Upper lobe of left lung (tissue), 6 donors: Measurements from ENCODE around the gene SMARCE1. TPM values are rescaled to one million over a fixed set of nuclear protein-coding genes. Genes with fewer than 3 reads are reported as not detected.

Source experiments
- ATAC-seq, 2 donors: fragments of 200-7000 bp; cut with Tn5 transposase; one replicate each; pipeline ENCODE4 v1.9.1; 2022; ENCODE audit warnings: mild to moderate bottlenecking in 2 of 2, moderate library complexity in 2 of 2; ENCODE audit not compliant: low FRiP score in 2 of 2
- DNase-seq, 2 donors: peaks; one replicate each; pipeline ENCODE4 v3.0.0-alpha.2; 2019 to 2020
- H3K27ac ChIP-seq, 4 donors: fragments of 200-600 bp; sonication (generic); one replicate each; pipeline ENCODE4 v1.5.1; 2016 to 2019
- H3K27me3 ChIP-seq, 4 donors: fragments of 200-600 bp; sonication (generic); one replicate each; pipeline ENCODE4 v1.5.1; 2017 to 2019
- H3K36me3 ChIP-seq, 4 donors: fragments of 200-600 bp; sonication (generic); one replicate each; pipeline ENCODE4 v1.5.1; 2016 to 2019
- H3K4me1 ChIP-seq, 4 donors: fragments of 200-600 bp; sonication (generic); one replicate each; pipeline ENCODE4 v1.5.1; 2018 to 2019
- H3K4me3 ChIP-seq, 4 donors: fragments of 200-600 bp; sonication (generic); one replicate each; pipeline ENCODE4 v1.5.1; 2017 to 2019; ENCODE audit warnings: mild to moderate bottlenecking in 2 of 4, moderate library complexity in 1 of 4
- H3K9me3 ChIP-seq, 4 donors: fragments of 200-600 bp; sonication (generic); one replicate each; pipeline ENCODE4 v1.5.1; 2018 to 2019
- CTCF ChIP-seq, 6 experiments: fragments of 450-650 bp in 4 of 6; fragments of 200-600 bp in 2 of 6; sonication (generic) in 2 of 6; IDR thresholded peaks; one replicate each; pipeline ENCODE4 v1.5.1; 2016 to 2019; ENCODE audit warnings: antibody characterized with exemption in 6 of 6
- EP300 ChIP-seq, 4 donors: sonication (generic); formaldehyde crosslinking; IDR thresholded peaks; one replicate each; pipeline ENCODE4 v1.5.1; 2017; ENCODE audit warnings: antibody characterized with exemption in 4 of 4, control low read depth in 2 of 4
- POLR2A ChIP-seq, 4 donors: fragments of 450-650 bp; IDR thresholded peaks; one replicate each; pipeline ENCODE4 v1.5.1; 2016 to 2017; ENCODE audit warnings: antibody characterized with exemption in 4 of 4, mild to moderate bottlenecking in 2 of 4
- POLR2AphosphoS5 ChIP-seq, 2 donors: sonication (generic); formaldehyde crosslinking; IDR thresholded peaks; one replicate each; pipeline ENCODE4 v1.5.1; 2017; ENCODE audit warnings: antibody characterized with exemption in 2 of 2
- WGBS, 2 donors: methylation state at CpG; one replicate each; pipeline ENCODE4 v1.1.5; 2017 to 2018; 5-methylcytosine and 5-hydroxymethylcytosine counted together
- total RNA-seq, 6 donors: library from RNA; depleted of rRNA in 4 of 6; stranded (reverse); fragments of >200 nt in 4 of 6; gene quantifications; one replicate each; pipeline versions ENCODE4 v1.1.0 to v1.2.1, GENCODE V29; 2016 to 2021
- donor health status: DM: no; HTN: no; CAD: no; lungs with moderate emphysema.
- donor health status: DM: no; HTN: yes; CAD: no; lungs with severe emphysema.

Gene SMARCE1
- total RNA-seq, 6 donors from 2014 or later = 39.8 to 91.4 (median 65.8) TPM

DNA sequence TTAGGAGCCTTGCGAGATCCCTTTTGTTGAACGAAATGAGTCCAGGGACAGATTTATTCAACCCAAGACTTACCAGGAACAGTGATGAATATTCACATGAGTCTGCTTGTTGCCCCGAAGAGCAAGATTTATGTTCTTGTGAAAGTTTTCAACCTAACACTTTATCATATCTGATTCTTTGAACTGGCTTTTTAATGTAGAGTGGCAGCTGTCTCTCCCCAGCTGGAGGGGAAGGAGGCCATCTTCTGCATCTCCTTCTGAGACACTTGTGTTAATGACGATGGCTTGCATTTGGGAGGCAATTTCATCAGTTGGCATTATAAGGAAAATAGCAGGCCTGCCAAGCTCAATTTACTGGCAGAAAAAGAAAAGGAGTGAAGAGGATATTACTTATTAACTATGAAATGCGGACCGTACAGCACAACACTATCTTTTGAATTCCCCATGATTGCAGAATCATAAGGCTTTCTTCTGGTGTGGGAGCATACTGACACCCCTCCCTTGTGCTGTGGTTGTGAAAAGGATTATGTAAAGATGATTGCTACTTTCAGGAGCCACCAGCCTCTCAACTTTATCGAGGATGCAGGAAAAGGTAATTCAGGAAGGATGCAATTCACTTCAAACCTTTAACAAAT lies 35.7 kb downstream of the SMARCE1 start:
- Histone ChIP-seq H3K36me3 (no peaks in the 10 kb centered on the region), H3K4me3 (no peak overlapping the region), H3K27ac (no peak overlapping the region), H3K9me3 (no peaks in the 10 kb centered on the region), H3K27me3 (no peaks in the 10 kb centered on the region), H3K4me1 (peaks cover 14 to 36% (median 23%) of the 10 kb centered on the region in 4 donors)
- ATAC-seq (no peak), DNase-seq (no peak)
- TF ChIP-seq EP300 (IDR thresholded peaks at IDR 0.05) (no peak), POLR2A (IDR thresholded peaks at IDR 0.05) (no peak), POLR2AphosphoS5 (IDR thresholded peaks at IDR 0.05) (no peak), CTCF (IDR thresholded peaks at IDR 0.05) (no peak)
- WGBS, 2 donors = 61 to 67% methylated on average over 7 of the region's 7 CpGs

DNA sequence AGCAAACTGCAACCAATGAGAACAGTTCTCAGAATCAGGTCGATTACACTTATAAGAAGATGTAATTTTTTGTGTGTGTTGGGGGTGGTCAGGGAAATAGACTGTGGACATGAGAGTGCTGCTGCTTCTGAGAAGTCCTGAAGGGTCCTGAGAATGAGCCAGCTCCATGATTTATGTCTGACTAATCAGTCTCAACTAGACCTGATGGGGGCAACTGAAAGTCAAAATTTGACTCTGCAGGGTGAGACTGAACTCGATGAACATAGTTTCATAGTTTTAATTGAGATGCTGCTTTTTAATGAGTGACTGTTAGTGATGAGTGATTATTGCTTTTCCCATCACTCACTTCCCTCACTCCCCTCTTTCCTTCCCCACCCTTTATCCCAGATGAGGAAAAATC lies 37.3 kb downstream of the SMARCE1 start:
- Histone ChIP-seq H3K27me3 (no peaks in the 10 kb centered on the region), H3K4me3 (no peak overlapping the region), H3K4me1 (peaks cover 15 to 39% (median 28%) of the 10 kb centered on the region in 4 donors), H3K27ac (no peak overlapping the region), H3K9me3 (no peaks in the 10 kb centered on the region), H3K36me3 (no peaks in the 10 kb centered on the region)
- no peak for ATAC-seq
- DNase-seq = no peak
- TF ChIP-seq CTCF (IDR thresholded peaks at IDR 0.05) (no peak), EP300 (IDR thresholded peaks at IDR 0.05) (no peak), POLR2A (IDR thresholded peaks at IDR 0.05) (no peak), POLR2AphosphoS5 (IDR thresholded peaks at IDR 0.05) (no peak)
- 55 to 76% methylated on average over 2 of the region's 2 CpGs for WGBS, 2 donors

GRCh38 chr17:40608061-40608581 lies 39.5 kb downstream of the SMARCE1 start:
- Histone ChIP-seq H3K36me3 (no peaks in the 10 kb centered on the region), H3K4me1 (peaks cover 15 to 34% (median 26%) of the 10 kb centered on the region in 4 donors), H3K9me3 (no peaks in the 10 kb centered on the region), H3K4me3 (no peak overlapping the region), H3K27me3 (no peaks in the 10 kb centered on the region), H3K27ac (peak overlapping the region in 3 of 4 donors; percentile 62 to 68 (median 68))
- TF ChIP-seq POLR2A (IDR thresholded peaks at IDR 0.05) (no peak), CTCF (IDR thresholded peaks at IDR 0.05) (no peak), POLR2AphosphoS5 (IDR thresholded peaks at IDR 0.05) (no peak), EP300 (IDR thresholded peaks at IDR 0.05) (no peak)
- 71 to 78% methylated on average over 6 of the region's 6 CpGs for WGBS, 2 donors
- ATAC-seq (no peak), DNase-seq (no peak)

DNA sequence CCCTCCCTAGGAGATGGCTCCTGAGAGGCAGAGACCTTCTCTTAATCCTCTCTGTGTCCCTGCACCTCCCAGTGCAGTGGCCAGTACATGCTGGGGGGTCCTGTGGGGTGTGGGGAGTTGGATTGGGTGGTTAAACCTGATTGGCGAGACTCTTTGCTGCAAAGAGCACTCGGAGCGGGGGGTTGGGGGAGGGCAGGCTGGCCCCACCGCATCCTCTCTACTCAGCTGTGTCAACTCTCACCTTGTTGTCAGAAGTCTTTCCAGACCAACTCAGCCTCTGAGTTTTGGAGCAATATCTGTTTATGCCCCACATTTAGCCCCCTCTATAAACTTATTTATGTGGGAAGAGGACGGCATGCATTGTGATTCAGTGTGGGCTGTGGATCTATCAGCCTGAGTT lies 40.0 kb downstream of the SMARCE1 start:
- Histone ChIP-seq H3K4me1 (peaks cover 15 to 34% (median 26%) of the 10 kb centered on the region in 4 donors), H3K4me3 (no peak overlapping the region), H3K27me3 (no peaks in the 10 kb centered on the region), H3K27ac (peak overlapping the region; percentile 59 to 68 (median 65)), H3K36me3 (no peaks in the 10 kb centered on the region), H3K9me3 (no peaks in the 10 kb centered on the region)
- WGBS, 2 donors = 50 to 65% methylated on average over 2 to 5 of the region's 5 CpGs
- DNase-seq (peak in 1 of 2 donors; percentile 31), ATAC-seq (peak in 1 of 2 donors; percentile 13)
- TF ChIP-seq POLR2A (IDR thresholded peaks at IDR 0.05) (no peak), CTCF (IDR thresholded peaks at IDR 0.05) (no peak)
